Activated T-cell treated with anti-CD3 and anti-CD28 coated beads, Interleukin-2, amount 50 U/mL, for 4 hours (primary cell): ENCODE data around the gene NSUN3. TPM values are rescaled to one million over a fixed set of nuclear protein-coding genes. Genes with fewer than 3 reads are reported as not detected.
"Not testable (repeated sequence)": the region's sequence is repeated elsewhere in the genome, so short reads cannot be mapped to it uniquely, and the experiment has no call there.

Experiments
- ATAC-seq, 2 donors: fragments of 200-7000 bp; cut with Tn5 transposase; one replicate each; pipeline ENCODE4 v1.10.0; 2021
- DNase-seq: peaks from one replicate; pipeline ENCODE4 v3.0.0-alpha.2; 2020
- H3K27me3 Mint-ChIP-seq: one replicate; pipeline ENCODE4 v1.8.0; 2021; ENCODE audit warnings: low read depth, mixed read lengths
- H3K36me3 Mint-ChIP-seq: one replicate; pipeline ENCODE4 v1.8.0; 2022; ENCODE audit warnings: mixed read lengths; ENCODE audit not compliant: insufficient read depth
- H3K4me1 Mint-ChIP-seq: one replicate; pipeline ENCODE4 v1.8.0; 2021; ENCODE audit warnings: low read depth, mixed read lengths
- H3K4me3 Mint-ChIP-seq: one replicate; pipeline ENCODE4 v1.8.0; 2021; ENCODE audit warnings: mild to moderate bottlenecking, moderate library complexity, mixed read lengths
- H3K9me3 Mint-ChIP-seq: one replicate; pipeline ENCODE4 v1.8.0; 2021; ENCODE audit warnings: mixed read lengths
- total RNA-seq, 3 donors: library from RNA; stranded (reverse); gene quantifications; one replicate each; pipeline ENCODE4 v1.2.1, GENCODE V29; 2021

The NSUN3 gene
- 10 to 100 TPM; 14.0 to 19.3 (median 14.5) TPM for total RNA-seq

- H3K27me3 Mint-ChIP-seq = no peaks in the 10 kb centered on the region
- H3K9me3 Mint-ChIP-seq = no peaks in the 10 kb centered on the region
- H3K4me1 Mint-ChIP-seq = peaks cover 48% of the 10 kb centered on the region
- peak; percentile 91 for ATAC-seq
- H3K36me3 Mint-ChIP-seq = peaks cover 27% of the 10 kb centered on the region
- H3K4me3 Mint-ChIP-seq = peak within 1 kb of the TSS; percentile 93
- DNase-seq = peak; percentile 75
Observed at GRCh38 chr3:94062513-94063404, at the start of gene NSUN3, which contains the start of gene DHFR2. TSS of gene NSUN3 (plus strand) at chr3:94063061. CDS start at chr3:94063127, 66 bp downstream. TSS of gene DHFR2 (minus strand) at chr3:94062916. CDS start at chr3:94061511, 1,405 bp downstream.

- Mint-ChIP-seq H3K4me3 (no peak overlapping the region), H3K4me1 (peaks cover 24% of the 10 kb centered on the region), H3K36me3 (peaks cover 3% of the 10 kb centered on the region), H3K9me3 (no peaks in the 10 kb centered on the region), H3K27me3 (no peaks in the 10 kb centered on the region)
- no peak for DNase-seq
- no peak for ATAC-seq
Observed at GRCh38 chr3:94015025-94015424, 47.8 kb upstream of the NSUN3 start.

- no peak overlapping the region for H3K4me3 Mint-ChIP-seq
- H3K4me1 Mint-ChIP-seq = peaks cover 5% of the 10 kb centered on the region
- no peaks in the 10 kb centered on the region for H3K27me3 Mint-ChIP-seq
- DNase-seq (no peak), ATAC-seq (no peak)
- H3K9me3 Mint-ChIP-seq = no peaks in the 10 kb centered on the region
- H3K36me3 Mint-ChIP-seq = peaks cover 3% of the 10 kb centered on the region
Observed at GRCh38 chr3:94019659-94020058, 43.2 kb upstream of the NSUN3 start.

- H3K4me3 Mint-ChIP-seq = no peak overlapping the region
- no peaks in the 10 kb centered on the region for H3K4me1 Mint-ChIP-seq
- ATAC-seq (no peak), DNase-seq (no peak)
- H3K9me3 Mint-ChIP-seq = no peaks in the 10 kb centered on the region
- H3K36me3 Mint-ChIP-seq = peaks cover 3% of the 10 kb centered on the region
- no peaks in the 10 kb centered on the region for H3K27me3 Mint-ChIP-seq
Observed at GRCh38 chr3:94020293-94020692, 42.6 kb upstream of the NSUN3 start.

- DNase-seq = no peak
- Mint-ChIP-seq H3K36me3 (no peaks in the 10 kb centered on the region), H3K27me3 (no peaks in the 10 kb centered on the region), H3K4me1 (no peaks in the 10 kb centered on the region), H3K9me3 (no peaks in the 10 kb centered on the region), H3K4me3 (no peak overlapping the region)
- no peak for ATAC-seq
Observed at GRCh38 chr3:94024385-94024784, 38.5 kb upstream of the NSUN3 start.

GRCh38 chr3:94026623-94027022 lies 36.2 kb upstream of the NSUN3 start:
- H3K9me3 Mint-ChIP-seq = no peaks in the 10 kb centered on the region
- H3K36me3 Mint-ChIP-seq = no peaks in the 10 kb centered on the region
- H3K27me3 Mint-ChIP-seq = no peaks in the 10 kb centered on the region
- no peak overlapping the region for H3K4me3 Mint-ChIP-seq
- ATAC-seq (no peak), DNase-seq (no peak)
- no peaks in the 10 kb centered on the region for H3K4me1 Mint-ChIP-seq

- H3K27me3 Mint-ChIP-seq = no peaks in the 10 kb centered on the region
- H3K36me3 Mint-ChIP-seq = no peaks in the 10 kb centered on the region
- no peaks in the 10 kb centered on the region for H3K4me1 Mint-ChIP-seq
- H3K9me3 Mint-ChIP-seq = no peaks in the 10 kb centered on the region
- ATAC-seq (no peak), DNase-seq (no peak)
- H3K4me3 Mint-ChIP-seq = no peak within 1 kb of the TSS
Observed at GRCh38 chr3:94028093-94028837, 34.6 kb upstream of the NSUN3 start, which contains the start of gene STX19. TSS of gene STX19 (minus strand) at chr3:94028597. CDS start at chr3:94015269, 13,328 bp downstream.

- H3K27me3 Mint-ChIP-seq = no peaks in the 10 kb centered on the region
- peaks cover 5% of the 10 kb centered on the region for H3K36me3 Mint-ChIP-seq
- no peaks in the 10 kb centered on the region for H3K9me3 Mint-ChIP-seq
- H3K4me3 Mint-ChIP-seq = no peak overlapping the region
- ATAC-seq (no peak), DNase-seq (no peak)
- no peaks in the 10 kb centered on the region for H3K4me1 Mint-ChIP-seq
Observed at GRCh38 chr3:94036909-94037507, 25.9 kb upstream of the NSUN3 start.

GRCh38 chr3:94043285-94043684 lies 19.6 kb upstream of the NSUN3 start:
- no peak for ATAC-seq
- H3K36me3 Mint-ChIP-seq = peaks cover 2% of the 10 kb centered on the region

GRCh38 chr3:94044100-94044936 lies 18.5 kb upstream of the NSUN3 start:
- not testable (repeated sequence) for ATAC-seq, H3K4me3 Mint-ChIP-seq, H3K4me1 Mint-ChIP-seq, H3K27me3 Mint-ChIP-seq, H3K9me3 Mint-ChIP-seq, DNase-seq, H3K36me3 Mint-ChIP-seq

More at GRCh38 chr3:94043285-94043684, 19.6 kb upstream of the NSUN3 start:
- H3K4me1 Mint-ChIP-seq = no peaks in the 10 kb centered on the region
- DNase-seq = no peak
- no peaks in the 10 kb centered on the region for H3K27me3 Mint-ChIP-seq
- H3K9me3 Mint-ChIP-seq = no peaks in the 10 kb centered on the region
- no peak overlapping the region for H3K4me3 Mint-ChIP-seq

- DNase-seq = no peak
- ATAC-seq = no peak
- H3K36me3 Mint-ChIP-seq = peaks cover 2% of the 10 kb centered on the region
- no peaks in the 10 kb centered on the region for H3K4me1 Mint-ChIP-seq
- H3K4me3 Mint-ChIP-seq = no peak overlapping the region
- H3K9me3 Mint-ChIP-seq = no peaks in the 10 kb centered on the region
- no peaks in the 10 kb centered on the region for H3K27me3 Mint-ChIP-seq
Observed at GRCh38 chr3:94046533-94046932, 16.3 kb upstream of the NSUN3 start.

GRCh38 chr3:94049267-94049666 lies 13.6 kb upstream of the NSUN3 start:
- Mint-ChIP-seq H3K27me3 (no peaks in the 10 kb centered on the region), H3K4me3 (no peak overlapping the region), H3K36me3 (no peaks in the 10 kb centered on the region), H3K4me1 (no peaks in the 10 kb centered on the region), H3K9me3 (no peaks in the 10 kb centered on the region)
- DNase-seq (no peak), ATAC-seq (no peak)

- Mint-ChIP-seq H3K36me3 (no peaks in the 10 kb centered on the region), H3K4me3 (no peak overlapping the region), H3K27me3 (no peaks in the 10 kb centered on the region), H3K9me3 (no peaks in the 10 kb centered on the region), H3K4me1 (no peaks in the 10 kb centered on the region)
- ATAC-seq (no peak), DNase-seq (no peak)
Observed at GRCh38 chr3:94050546-94050945, 12.3 kb upstream of the NSUN3 start.
